NCI-H748 (cell line): Measurements from ENCODE around the gene SLC45A1.

ENCODE experiments used
- DNase-seq: peaks from one replicate; lab custom pipeline; 2025; ENCODE audit not compliant: unreplicated experiment; lab: John Stamatoyannopoulos, UW

SLC45A1 gene

DNA sequence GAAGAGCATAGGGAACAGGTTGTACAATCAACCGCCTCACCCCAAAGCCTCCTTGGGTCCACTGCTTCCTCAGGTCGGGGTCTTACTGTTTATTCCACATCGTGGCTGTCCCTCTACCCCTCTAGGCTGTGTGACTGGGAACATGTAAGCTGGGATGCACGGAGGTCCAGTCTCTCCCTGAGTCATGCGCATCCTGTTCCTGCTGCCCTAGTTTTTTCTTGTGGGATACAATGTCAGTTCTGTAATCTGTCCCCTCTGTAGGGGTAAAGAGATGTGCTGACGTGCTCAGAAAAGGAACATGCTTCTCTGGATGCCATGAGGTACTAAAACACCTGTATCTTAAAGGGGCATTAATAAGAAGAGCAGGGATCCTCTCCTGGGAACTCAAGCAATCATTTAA, 66.2 kb downstream of the SLC45A1 start:
- DNase-seq: no peak

- DNase-seq: no peak
Measured at GRCh38 chr1:8384577-8384976, 66.7 kb downstream of the SLC45A1 start.

- no peak for DNase-seq
Measured at GRCh38 chr1:8386247-8386646, 68.3 kb downstream of the SLC45A1 start.

DNA sequence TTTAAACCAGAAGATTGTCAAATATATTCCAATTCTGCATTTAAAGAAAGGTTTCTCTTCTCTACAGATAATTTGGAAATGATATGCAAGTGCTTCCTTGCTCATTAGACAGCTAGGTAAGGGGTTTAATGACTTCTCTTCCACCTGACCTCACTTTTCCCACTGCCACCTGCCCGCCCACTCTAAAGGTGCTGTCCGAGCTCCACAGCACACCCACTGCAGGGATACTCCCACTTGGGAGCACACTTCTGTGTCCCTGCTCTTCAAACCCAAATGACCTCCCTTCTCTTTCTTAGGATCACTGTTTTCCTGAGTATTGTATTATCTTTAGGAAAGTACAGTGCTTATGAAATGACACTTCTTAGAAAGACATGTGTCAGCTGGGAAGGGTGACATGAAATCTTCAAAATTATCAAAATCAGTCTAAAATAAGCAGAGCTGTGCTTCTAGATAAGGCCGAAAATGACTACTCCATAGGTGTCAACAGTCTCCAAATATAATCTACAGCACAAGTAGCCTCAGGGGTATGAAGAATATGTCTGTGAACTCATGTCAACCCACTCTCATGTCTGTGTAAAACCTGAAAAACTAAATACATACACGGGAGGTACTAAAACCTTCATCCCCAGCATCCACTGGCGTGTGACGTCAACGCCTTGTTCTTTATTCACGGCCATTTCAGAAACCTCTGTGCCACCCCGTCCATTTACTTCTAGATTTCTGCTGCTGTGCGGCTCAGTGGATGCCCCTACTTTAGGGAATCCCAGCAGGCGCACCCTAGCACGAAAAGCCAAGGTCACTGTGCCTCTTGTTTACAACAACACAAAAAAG, 71.0 kb downstream of the SLC45A1 start:
- no peak for DNase-seq

GRCh38 chr1:8389958-8390535, 72.1 kb downstream of the SLC45A1 start:
- no peak for DNase-seq

DNA sequence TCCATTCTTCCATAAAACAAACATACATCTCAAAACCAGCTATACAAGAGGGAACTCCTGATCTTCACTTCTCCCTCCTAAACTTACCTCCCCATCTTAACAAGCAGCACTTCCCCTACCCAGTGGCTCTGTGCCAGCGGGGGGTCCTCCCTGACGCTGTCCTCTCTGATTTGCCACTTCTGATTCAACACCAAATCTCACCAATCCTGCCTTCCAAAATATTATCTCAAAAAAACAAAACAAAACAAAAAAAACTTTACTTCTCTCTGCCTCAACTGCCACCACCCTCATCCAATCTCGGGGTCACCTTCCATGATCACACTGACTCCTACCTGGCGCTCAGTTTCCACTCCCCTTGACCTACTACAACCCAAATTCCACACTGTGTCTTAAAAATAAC, 72.8 kb downstream of the SLC45A1 start:
- no peak for DNase-seq

DNA sequence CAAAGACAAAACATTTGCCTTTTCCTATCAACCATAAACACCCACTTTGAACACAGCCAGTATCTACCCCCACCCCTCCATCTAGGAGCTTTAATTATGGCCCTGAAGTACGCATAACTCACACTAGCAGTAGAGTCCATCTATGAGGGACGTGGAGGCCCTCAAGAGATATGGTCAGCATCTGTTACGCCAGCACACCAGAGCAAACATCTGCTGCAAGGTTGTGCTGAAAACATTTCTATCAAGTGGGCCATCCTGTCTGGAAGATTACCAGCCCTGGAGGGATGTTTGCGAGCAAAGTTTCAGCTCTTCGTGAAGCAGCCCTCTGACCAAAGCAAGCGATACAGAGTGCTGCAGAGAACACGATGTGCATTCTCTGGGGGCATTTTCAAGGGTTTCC, 74.6 kb downstream of the SLC45A1 start:
- no peak for DNase-seq
